ENCODE results near the gene MAPK8IP2.
A peak's percentile ranks its signal among the peaks of the same experiment; 100 is the strongest.

MAPK8IP2 gene

DNA sequence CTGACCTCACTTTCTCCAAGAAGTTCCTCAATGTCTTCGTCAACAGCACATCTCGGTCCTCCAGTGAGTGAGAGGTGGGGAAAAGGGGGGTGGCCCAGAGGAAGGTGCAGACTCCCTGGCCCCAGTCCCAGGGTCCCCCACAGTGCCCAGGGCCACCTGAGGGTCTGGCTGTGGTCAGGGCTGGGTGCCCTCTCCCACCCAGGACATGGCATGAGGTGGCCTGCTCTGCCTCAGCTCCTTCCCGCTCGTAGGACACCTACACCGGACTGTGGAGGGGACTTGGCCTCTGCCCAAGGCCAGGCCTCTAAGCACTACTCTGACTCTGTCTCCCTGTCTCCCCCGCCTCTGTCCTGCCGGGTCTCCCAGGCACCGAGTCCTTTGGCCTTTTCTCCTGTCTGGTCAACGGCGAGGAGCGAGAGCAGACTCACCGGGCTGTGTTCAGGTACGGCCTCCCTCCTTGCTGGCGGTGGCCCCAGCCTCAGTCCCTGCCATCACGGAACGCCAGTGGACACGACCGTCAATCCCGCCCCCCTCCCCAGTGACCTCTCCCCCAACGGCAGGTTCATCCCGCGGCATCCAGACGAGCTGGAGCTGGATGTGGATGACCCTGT is 4.5 kb downstream of the MAPK8IP2 start:
- Histone ChIP-seq H4K20me1 (ENCODE audit: insufficient read depth, low read length) (no peaks in the 10 kb centered on the region; the same call in 1 of the 2 replicates), H3K4me3 (ENCODE audit: low read depth in 1 of 2, low read length in 2 of 2) (no peak overlapping the region), H3K9me3 (ENCODE audit: insufficient read depth, low read length, severe bottlenecking) (no peaks in the 10 kb centered on the region), H3K36me3 (ENCODE audit: insufficient read depth, low read length) (no peaks in the 10 kb centered on the region), H2AFZ (ENCODE audit: low read depth, low read length) (no peak overlapping the region), H3K27me3 (ENCODE audit: insufficient read depth, low read length, poor library complexity) (no peaks in the 10 kb centered on the region), H3K4me1 (ENCODE audit: insufficient read depth, low read length) (no peaks in the 10 kb centered on the region), H3K79me2 (ENCODE audit: insufficient read depth, low read length) (no peaks in the 10 kb centered on the region), H3K9ac (ENCODE audit: low read depth, low read length) (no peak overlapping the region), H3K27ac (ENCODE audit: low read length) (no peak overlapping the region), H3K4me2 (ENCODE audit: insufficient read depth, low read length) (no peak overlapping the region)
- no peak for DNase-seq
- no peak for ATAC-seq (ENCODE audit: insufficient read depth, low read depth)
- no peak for TF ChIP-seq EZH2 (IDR thresholded peaks at IDR 0.05; ENCODE audit: borderline replicate concordance, low read depth, low read length, severe bottlenecking)

DNA sequence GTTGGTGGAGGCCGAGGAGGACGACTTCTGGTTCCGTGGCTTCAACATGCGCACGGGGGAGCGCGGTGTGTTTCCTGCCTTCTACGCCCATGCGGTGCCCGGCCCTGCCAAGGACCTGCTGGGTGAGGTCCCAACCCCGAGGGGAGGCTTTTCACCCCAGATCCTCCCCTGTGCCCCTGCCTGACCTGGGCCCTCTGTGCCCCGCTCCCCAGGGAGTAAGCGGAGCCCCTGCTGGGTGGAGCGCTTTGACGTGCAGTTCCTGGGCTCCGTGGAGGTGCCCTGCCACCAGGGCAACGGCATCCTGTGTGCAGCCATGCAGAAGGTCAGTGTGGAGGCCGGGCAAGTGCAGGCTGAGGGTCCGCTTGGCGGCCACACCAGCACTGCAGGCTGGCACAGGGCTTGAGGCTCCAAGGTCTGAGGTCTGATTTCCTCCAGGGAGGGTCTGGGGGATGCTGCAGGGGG is 5.1 kb downstream of the MAPK8IP2 start:
- Histone ChIP-seq H2AFZ (ENCODE audit: low read depth, low read length) (no peak overlapping the region), H3K4me1 (ENCODE audit: insufficient read depth, low read length) (no peaks in the 10 kb centered on the region), H3K4me3 (ENCODE audit: low read depth in 1 of 2, low read length in 2 of 2) (no peak overlapping the region), H3K9me3 (ENCODE audit: insufficient read depth, low read length, severe bottlenecking) (no peaks in the 10 kb centered on the region), H4K20me1 (ENCODE audit: insufficient read depth, low read length) (no peaks in the 10 kb centered on the region; the same call in 1 of the 2 replicates), H3K9ac (ENCODE audit: low read depth, low read length) (no peak overlapping the region), H3K27me3 (ENCODE audit: insufficient read depth, low read length, poor library complexity) (no peaks in the 10 kb centered on the region), H3K27ac (ENCODE audit: low read length) (no peak overlapping the region), H3K36me3 (ENCODE audit: insufficient read depth, low read length) (no peaks in the 10 kb centered on the region), H3K79me2 (ENCODE audit: insufficient read depth, low read length) (no peaks in the 10 kb centered on the region), H3K4me2 (ENCODE audit: insufficient read depth, low read length) (no peak overlapping the region)
- ATAC-seq (ENCODE audit: insufficient read depth, low read depth) (no peak), DNase-seq (no peak)
- no peak for TF ChIP-seq EZH2 (IDR thresholded peaks at IDR 0.05; ENCODE audit: borderline replicate concordance, low read depth, low read length, severe bottlenecking)
- TF ChIP-seq, protein P1, sequence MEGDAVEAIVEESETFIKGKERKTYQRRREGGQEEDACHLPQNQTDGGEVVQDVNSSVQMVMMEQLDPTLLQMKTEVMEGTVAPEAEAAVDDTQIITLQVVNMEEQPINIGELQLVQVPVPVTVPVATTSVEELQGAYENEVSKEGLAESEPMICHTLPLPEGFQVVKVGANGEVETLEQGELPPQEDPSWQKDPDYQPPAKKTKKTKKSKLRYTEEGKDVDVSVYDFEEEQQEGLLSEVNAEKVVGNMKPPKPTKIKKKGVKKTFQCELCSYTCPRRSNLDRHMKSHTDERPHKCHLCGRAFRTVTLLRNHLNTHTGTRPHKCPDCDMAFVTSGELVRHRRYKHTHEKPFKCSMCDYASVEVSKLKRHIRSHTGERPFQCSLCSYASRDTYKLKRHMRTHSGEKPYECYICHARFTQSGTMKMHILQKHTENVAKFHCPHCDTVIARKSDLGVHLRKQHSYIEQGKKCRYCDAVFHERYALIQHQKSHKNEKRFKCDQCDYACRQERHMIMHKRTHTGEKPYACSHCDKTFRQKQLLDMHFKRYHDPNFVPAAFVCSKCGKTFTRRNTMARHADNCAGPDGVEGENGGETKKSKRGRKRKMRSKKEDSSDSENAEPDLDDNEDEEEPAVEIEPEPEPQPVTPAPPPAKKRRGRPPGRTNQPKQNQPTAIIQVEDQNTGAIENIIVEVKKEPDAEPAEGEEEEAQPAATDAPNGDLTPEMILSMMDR (IDR thresholded peaks at IDR 0.05; ENCODE audit: borderline replicate concordance, extremely low read depth, low read length, poor library complexity, severe bottlenecking) = no peak

DNA sequence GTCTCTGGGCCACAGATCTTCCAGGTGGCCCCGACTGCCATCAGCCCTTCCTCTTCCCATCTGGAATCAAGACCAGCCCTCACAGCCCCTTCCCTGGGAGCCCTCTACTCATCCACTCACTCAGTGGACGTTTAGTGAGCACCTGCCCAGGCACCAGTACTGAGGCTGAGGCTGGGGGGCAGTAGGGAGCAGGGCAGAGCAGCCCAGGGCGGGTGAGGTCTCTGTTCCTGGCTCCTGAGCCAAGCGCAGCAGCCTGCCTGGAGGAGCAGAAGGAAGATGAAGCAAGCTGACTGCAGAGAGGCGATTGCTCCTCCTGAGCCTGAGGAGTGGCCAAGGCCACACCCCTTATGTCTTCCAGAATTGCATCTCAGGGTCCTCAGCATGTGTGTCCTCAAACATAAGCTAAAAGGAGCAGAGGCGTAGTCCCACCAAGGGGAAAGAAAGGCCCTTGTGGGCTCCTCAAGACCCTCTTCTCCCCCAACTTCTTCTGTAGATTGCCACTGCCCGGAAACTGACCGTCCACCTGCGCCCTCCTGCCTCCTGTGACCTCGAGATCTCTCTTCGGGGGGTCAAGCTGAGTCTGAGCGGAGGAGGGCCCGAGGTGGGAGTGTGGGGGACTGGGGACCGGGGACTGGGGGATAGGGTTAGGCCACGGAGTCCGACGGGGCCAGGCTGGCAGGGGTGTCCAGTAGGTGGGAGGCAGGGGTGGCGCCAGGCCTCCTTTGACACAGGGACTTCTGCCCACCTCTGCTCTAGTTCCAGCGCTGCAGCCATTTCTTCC is 5.8 kb downstream of the MAPK8IP2 start:
- DNase-seq = no peak
- H3K27ac ChIP-seq (ENCODE audit: low read length) = no peak overlapping the region
- no peak overlapping the region for H3K4me3 ChIP-seq (ENCODE audit: low read depth in 1 of 2, low read length in 2 of 2)
- H3K4me2 ChIP-seq (ENCODE audit: insufficient read depth, low read length) = no peak overlapping the region
- ATAC-seq (ENCODE audit: insufficient read depth, low read depth) = peak; percentile 45; the same call in 1 of the 3 replicates
- TF ChIP-seq, protein P1 (IDR thresholded peaks at IDR 0.05; ENCODE audit: borderline replicate concordance, extremely low read depth, low read length, poor library complexity, severe bottlenecking) = peak; percentile 35
- no peak for TF ChIP-seq EZH2 (IDR thresholded peaks at IDR 0.05; ENCODE audit: borderline replicate concordance, low read depth, low read length, severe bottlenecking)
- H3K36me3 ChIP-seq (ENCODE audit: insufficient read depth, low read length) = no peaks in the 10 kb centered on the region
- H3K9ac ChIP-seq (ENCODE audit: low read depth, low read length) = no peak overlapping the region
- no peaks in the 10 kb centered on the region for H3K79me2 ChIP-seq (ENCODE audit: insufficient read depth, low read length)
- H3K9me3 ChIP-seq (ENCODE audit: insufficient read depth, low read length, severe bottlenecking) = no peaks in the 10 kb centered on the region
- no peaks in the 10 kb centered on the region for H3K27me3 ChIP-seq (ENCODE audit: insufficient read depth, low read length, poor library complexity)
- no peaks in the 10 kb centered on the region for H3K4me1 ChIP-seq (ENCODE audit: insufficient read depth, low read length)
- no peak overlapping the region for H2AFZ ChIP-seq (ENCODE audit: low read depth, low read length)
- H4K20me1 ChIP-seq (ENCODE audit: insufficient read depth, low read length) = no peaks in the 10 kb centered on the region; the same call in 1 of the 2 replicates

Measured in DND-41 (cell line).